Mucosa of descending colon (tissue), 3 donors: ENCODE data around the gene C11orf86. TPM values are rescaled to one million over a fixed set of nuclear protein-coding genes. Genes with fewer than 3 reads are reported as not detected.
A peak's percentile ranks its signal among the peaks of the same experiment; 100 is the strongest.

Source experiments
- ATAC-seq: fragments of 200-7000 bp; cut with Tn5 transposase; one replicate; pipeline ENCODE4 v1.9.1; 2020; ENCODE audit warnings: mild to moderate bottlenecking, moderate library complexity
- DNase-seq, 3 donors: peaks; one replicate each; pipeline ENCODE4 v3.0.0-alpha.2; 2020
- H3K36me3 ChIP-seq: fragments of 200-600 bp; one replicate; pipeline ENCODE4 v1.8.0; 2021; ENCODE audit warnings: low read depth, mild to moderate bottlenecking
- H3K4me1 ChIP-seq: fragments of 200-600 bp; one replicate; pipeline ENCODE4 v1.8.0; 2021; ENCODE audit warnings: low read depth, mild to moderate bottlenecking
- H3K4me3 ChIP-seq: fragments of 200-600 bp; one replicate; pipeline ENCODE4 v1.8.0; 2021; ENCODE audit warnings: mild to moderate bottlenecking
- H3K9me3 ChIP-seq: fragments of 200-600 bp; one replicate; pipeline ENCODE4 v1.8.0; 2021; ENCODE audit warnings: mild to moderate bottlenecking
- CTCF ChIP-seq: fragments of 200-600 bp; IDR thresholded peaks from one replicate; pipeline ENCODE4 v1.8.0; 2022; ENCODE audit warnings: antibody characterized with exemption, mild to moderate bottlenecking
- intact Hi-C, 2 donors: fragments of 100-400 bp; cut with DNase I in 1 of 2; cut with micrococcal nuclease in 1 of 2; formaldehyde crosslinking; loops; one replicate each; pipeline versions ENCODE4 v1.11.0 to v1.11.1; 2022; cut with DNase I, micrococcal nuclease
- total RNA-seq, 3 donors: library from RNA; stranded (reverse); fragmentation: NEBNext Ultra II Directional in 2 of 3; extraction: Animal tissue kit (Norgen Biotek cat#: 25700) in 2 of 3; gene quantifications; one replicate each; pipeline versions ENCODE4 v1.2.1 to v1.2.4, GENCODE V29; 2021 to 2023
- donor health status: DM: no; HTN: no; CAD: no; lungs with moderate emphysema.
- donor health status: DM: no; HTN: no; CAD: no.
- donor health status: DM: no; HTN: yes; CAD: no.

Gene C11orf86
- total RNA-seq, 3 donors from 2014 or later, result 26.9 to 51.5 (median 38.3) TPM

GRCh38 chr11:66936311-66936711 lies 38.8 kb upstream of the C11orf86 start:
- DNase-seq (no peak), ATAC-seq (no peak)
- no peaks in the 10 kb centered on the region for H3K9me3 ChIP-seq
- no peaks in the 10 kb centered on the region for H3K36me3 ChIP-seq
- no peak for TF ChIP-seq CTCF
- intact Hi-C loops, result no loop called here
- H3K4me3 ChIP-seq, result no peak overlapping the region
- no peaks in the 10 kb centered on the region for H3K4me1 ChIP-seq

- H3K4me1 ChIP-seq, result no peaks in the 10 kb centered on the region
- intact Hi-C loops, result no loop called here
- TF ChIP-seq CTCF, result no peak
- H3K36me3 ChIP-seq, result no peaks in the 10 kb centered on the region
- H3K4me3 ChIP-seq, result no peak overlapping the region
- no peak for ATAC-seq
- no peak for DNase-seq
- H3K9me3 ChIP-seq, result no peaks in the 10 kb centered on the region
Observed at GRCh38 chr11:66937193-66937733, 37.8 kb upstream of the C11orf86 start.

GRCh38 chr11:66938582-66939135 lies 36.4 kb upstream of the C11orf86 start:
- no peak for DNase-seq
- TF ChIP-seq CTCF, result no peak
- Histone ChIP-seq H3K4me1 (no peaks in the 10 kb centered on the region), H3K9me3 (no peaks in the 10 kb centered on the region), H3K4me3 (no peak overlapping the region), H3K36me3 (no peaks in the 10 kb centered on the region)
- intact Hi-C loops, result no loop called here
- no peak for ATAC-seq

DNA sequence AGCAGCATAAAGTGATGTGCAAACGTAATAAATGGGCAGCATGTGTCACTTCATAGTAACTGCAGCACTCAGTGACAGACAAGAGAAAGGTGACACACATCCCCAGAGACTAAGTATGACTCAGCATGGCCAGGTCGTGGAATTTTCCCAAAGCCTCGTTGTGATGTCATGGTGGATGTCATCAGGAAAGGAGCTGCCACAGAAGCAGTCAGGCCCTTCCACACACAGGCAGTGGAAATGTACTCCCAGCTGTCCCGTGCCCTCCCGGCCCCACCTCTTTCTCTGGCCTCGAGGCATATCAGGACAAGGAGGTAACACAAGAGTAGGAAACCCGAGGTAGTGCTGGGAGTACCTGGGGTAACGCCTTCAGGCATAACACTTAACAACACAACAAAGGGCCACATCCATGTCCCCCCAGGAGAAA lies 25.0 kb upstream of the C11orf86 start:
- ATAC-seq, result peak; percentile 73
- H3K4me1 ChIP-seq, result peaks cover 4% of the 10 kb centered on the region
- TF ChIP-seq CTCF, result no peak
- H3K4me3 ChIP-seq, result no peak overlapping the region
- DNase-seq, result peak in 2 of 3 donors; percentile 43 to 58
- no peaks in the 10 kb centered on the region for H3K9me3 ChIP-seq
- no peaks in the 10 kb centered on the region for H3K36me3 ChIP-seq
- intact Hi-C loops, result no loop called here

GRCh38 chr11:66951135-66951534 lies 24.0 kb upstream of the C11orf86 start:
- TF ChIP-seq CTCF, result no peak
- Histone ChIP-seq H3K9me3 (no peaks in the 10 kb centered on the region), H3K36me3 (no peaks in the 10 kb centered on the region), H3K4me3 (no peak overlapping the region), H3K4me1 (peaks cover 4% of the 10 kb centered on the region)
- ATAC-seq (no peak), DNase-seq (no peak)
- intact Hi-C loops, result no loop called here

DNA sequence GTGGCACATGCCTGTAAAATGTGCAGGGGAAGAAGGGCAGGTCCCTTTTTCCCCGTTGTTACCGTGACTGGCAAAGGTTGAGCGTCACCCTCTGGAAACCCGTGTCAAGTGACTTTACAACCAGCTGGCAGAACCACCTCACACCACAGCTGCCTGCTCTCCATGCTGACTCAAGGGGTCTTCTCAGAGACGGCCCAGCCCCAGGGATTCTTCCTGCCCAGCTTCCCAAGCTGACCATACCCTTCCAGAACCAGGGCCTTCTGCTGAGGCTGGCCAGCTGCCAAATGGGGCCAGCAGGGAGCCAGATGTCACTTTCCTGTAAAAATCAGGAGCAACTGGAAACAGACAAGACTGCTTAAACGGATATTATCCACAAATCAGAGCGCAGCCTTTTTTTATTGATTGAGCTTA lies 23.2 kb upstream of the C11orf86 start:
- intact Hi-C loops, result no loop called here
- H3K36me3 ChIP-seq, result no peaks in the 10 kb centered on the region
- H3K4me1 ChIP-seq, result peaks cover 4% of the 10 kb centered on the region
- ATAC-seq (peak; percentile 77), DNase-seq (peak in 1 of 3 donors; percentile 33)
- H3K9me3 ChIP-seq, result no peaks in the 10 kb centered on the region
- H3K4me3 ChIP-seq, result no peak overlapping the region
- no peak for TF ChIP-seq CTCF
